ENCODE measurements around the gene LRRC8B. TPM values are rescaled to one million over a fixed set of nuclear protein-coding genes. Genes with fewer than 3 reads are reported as not detected.

The LRRC8B gene
- total RNA-seq, 2 experiments from 2014 or later = 4.4 to 9.9 TPM

GRCh38 chr1:89605692-89606091, 81.1 kb downstream of the LRRC8B start:
- H3K4me3 ChIP-seq (ENCODE audit: low read depth, low read length, poor library complexity, severe bottlenecking) = no peak overlapping the region
- CTCF ChIA-PET (ENCODE audit: unreplicated experiment) = no interaction called here
- intact Hi-C loops (cut with micrococcal nuclease; ENCODE audit: unreplicated experiment) = no loop called here
- H3K36me3 ChIP-seq (ENCODE audit: insufficient read depth, low read length) = no peaks in the 10 kb centered on the region
- H3K79me2 ChIP-seq (ENCODE audit: insufficient read depth, low read depth, low read length) = no peaks in the 10 kb centered on the region
- H3K9me3 ChIP-seq (ENCODE audit: low read length) = no peaks in the 10 kb centered on the region
- BruUV-seq (replicated peaks) = no TSS peak
- DNase-seq (ENCODE audit: low spot score) = no peak
- 0 out of 2 replicates have a peak, but pooled peaks cover 3% of the 10 kb centered on the region for H4K20me1 ChIP-seq (ENCODE audit: insufficient read depth, low read length)
- POLR2A ChIA-PET = interaction anchor here (1.0 kb wide), 2 partner anchors 11 to 20 kb away, joined by 3 read pairs; no protein-coding TSS in a partner anchor
- no peaks in the 10 kb centered on the region for H3K9me2 ChIP-seq (ENCODE audit: insufficient read depth, low read length)
- H3K4me2 ChIP-seq (ENCODE audit: low read length) = no peak overlapping the region
- H2AFZ ChIP-seq (ENCODE audit: low read length) = no peak overlapping the region
- H3K27ac ChIP-seq (ENCODE audit: low read depth, low read length, poor library complexity, severe bottlenecking) = no peak overlapping the region
- no peaks in the 10 kb centered on the region for H3K4me1 ChIP-seq (ENCODE audit: insufficient read depth, low read length, poor library complexity, severe bottlenecking)
- no peak for TF ChIP-seq CTCF (conservative IDR thresholded peaks at IDR 0.05; ENCODE audit: low read length)
- TF ChIP-seq EZH2phosphoT487 (IDR thresholded peaks at IDR 0.05; ENCODE audit: borderline replicate concordance, low read depth, low read length) = no peak

- no peak for DNase-seq (ENCODE audit: low spot score)
- intact Hi-C loops (cut with micrococcal nuclease; ENCODE audit: unreplicated experiment) = no loop called here
- no peaks in the 10 kb centered on the region for H3K9me3 ChIP-seq (ENCODE audit: low read length)
- no peak overlapping the region for H3K27ac ChIP-seq (ENCODE audit: low read depth, low read length, poor library complexity, severe bottlenecking)
- H3K9me2 ChIP-seq (ENCODE audit: insufficient read depth, low read length) = no peaks in the 10 kb centered on the region
- no TSS peak for BruUV-seq (replicated peaks)
- POLR2A ChIA-PET = no interaction called here
- no peak overlapping the region for H3K4me3 ChIP-seq (ENCODE audit: low read depth, low read length, poor library complexity, severe bottlenecking)
- H3K4me2 ChIP-seq (ENCODE audit: low read length) = no peak overlapping the region
- 0 out of 2 replicates have a peak, but pooled peaks cover 3% of the 10 kb centered on the region for H4K20me1 ChIP-seq (ENCODE audit: insufficient read depth, low read length)
- CTCF ChIA-PET (ENCODE audit: unreplicated experiment) = no interaction called here
- H3K79me2 ChIP-seq (ENCODE audit: insufficient read depth, low read depth, low read length) = no peaks in the 10 kb centered on the region
- H2AFZ ChIP-seq (ENCODE audit: low read length) = no peak overlapping the region
- TF ChIP-seq EZH2phosphoT487 (IDR thresholded peaks at IDR 0.05; ENCODE audit: borderline replicate concordance, low read depth, low read length) = no peak
- no peaks in the 10 kb centered on the region for H3K36me3 ChIP-seq (ENCODE audit: insufficient read depth, low read length)
- no peaks in the 10 kb centered on the region for H3K4me1 ChIP-seq (ENCODE audit: insufficient read depth, low read length, poor library complexity, severe bottlenecking)
Observed at GRCh38 chr1:89606227-89606980, 81.8 kb downstream of the LRRC8B start.

GRCh38 chr1:89607156-89607555, 82.5 kb downstream of the LRRC8B start:
- no peak for DNase-seq (ENCODE audit: low spot score)
- no peak overlapping the region for H3K4me2 ChIP-seq (ENCODE audit: low read length)
- no peaks in the 10 kb centered on the region for H3K79me2 ChIP-seq (ENCODE audit: insufficient read depth, low read depth, low read length)
- TF ChIP-seq EZH2phosphoT487 (IDR thresholded peaks at IDR 0.05; ENCODE audit: borderline replicate concordance, low read depth, low read length) (no peak), CTCF (conservative IDR thresholded peaks at IDR 0.05; ENCODE audit: low read length) (no peak)
- no peak overlapping the region for H3K27ac ChIP-seq (ENCODE audit: low read depth, low read length, poor library complexity, severe bottlenecking)
- intact Hi-C loops (cut with micrococcal nuclease; ENCODE audit: unreplicated experiment) = no loop called here
- H3K4me1 ChIP-seq (ENCODE audit: insufficient read depth, low read length, poor library complexity, severe bottlenecking) = no peaks in the 10 kb centered on the region
- no peak overlapping the region for H2AFZ ChIP-seq (ENCODE audit: low read length)
- no peaks in the 10 kb centered on the region for H3K9me2 ChIP-seq (ENCODE audit: insufficient read depth, low read length)
- no TSS peak for BruUV-seq (replicated peaks)
- CTCF ChIA-PET (ENCODE audit: unreplicated experiment) = no interaction called here
- H3K36me3 ChIP-seq (ENCODE audit: insufficient read depth, low read length) = no peaks in the 10 kb centered on the region
- H4K20me1 ChIP-seq (ENCODE audit: insufficient read depth, low read length) = no peaks in the 10 kb centered on the region
- no peak overlapping the region for H3K4me3 ChIP-seq (ENCODE audit: low read depth, low read length, poor library complexity, severe bottlenecking)
- POLR2A ChIA-PET = interaction anchor here (0.7 to 1.1 kb wide), 2 partner anchors 12 to 17 kb away, joined by 3 to 4 read pairs; no protein-coding TSS in a partner anchor
- no peaks in the 10 kb centered on the region for H3K9me3 ChIP-seq (ENCODE audit: low read length)

Data from OCI-LY7 (cell line).